ENCODE measurements around the gene BLOC1S5.
"Not testable (repeated sequence)": the region's sequence is repeated elsewhere in the genome, so short reads cannot be mapped to it uniquely, and the experiment has no call there.

BLOC1S5 gene

GRCh38 chr6:8041913-8042583 is 22.1 kb downstream of the BLOC1S5 start:
- no peak for TF ChIP-seq CTCF (conservative IDR thresholded peaks at IDR 0.05)
- no peak overlapping the region for H3K27ac ChIP-seq

DNA sequence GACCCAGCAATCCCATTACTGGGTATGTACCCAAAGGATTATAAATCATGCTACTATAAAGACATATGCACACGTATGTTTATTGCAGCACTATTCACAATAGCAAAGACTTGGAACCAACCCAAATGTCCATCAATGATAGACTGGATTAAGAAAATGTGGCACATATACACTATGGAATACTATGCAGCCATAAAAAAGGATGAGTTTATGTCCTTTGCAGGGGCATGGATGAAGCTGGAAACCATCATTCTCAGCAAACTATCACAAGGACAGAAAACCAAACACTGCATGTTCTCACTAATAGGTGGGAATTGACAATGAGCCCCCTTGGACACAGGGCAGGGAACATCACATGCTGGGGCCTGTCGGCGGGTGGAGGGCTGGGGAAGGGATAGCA is 30.1 kb downstream of the BLOC1S5 start:
- not testable (repeated sequence) for H3K27ac ChIP-seq

DNA sequence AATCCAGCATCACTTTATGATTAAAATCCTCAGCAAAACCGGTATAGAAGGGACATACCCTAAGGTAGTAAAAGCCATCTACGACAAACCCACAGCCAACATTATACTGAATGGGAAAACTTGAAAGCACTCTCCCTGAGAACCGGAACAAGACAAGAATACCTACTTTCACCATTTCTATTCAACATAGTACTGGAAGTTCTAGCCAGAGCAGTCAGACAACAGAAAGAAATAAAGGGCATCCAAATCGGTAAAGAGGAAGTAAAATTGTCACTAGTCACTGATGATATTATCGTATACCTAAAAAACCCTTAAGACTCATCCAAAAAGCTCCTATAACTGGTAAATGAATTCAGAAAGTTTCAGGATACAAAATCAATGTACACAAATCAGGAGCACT is 33.3 kb downstream of the BLOC1S5 start:
- TF ChIP-seq CTCF (conservative IDR thresholded peaks at IDR 0.05) = no peak

DNA sequence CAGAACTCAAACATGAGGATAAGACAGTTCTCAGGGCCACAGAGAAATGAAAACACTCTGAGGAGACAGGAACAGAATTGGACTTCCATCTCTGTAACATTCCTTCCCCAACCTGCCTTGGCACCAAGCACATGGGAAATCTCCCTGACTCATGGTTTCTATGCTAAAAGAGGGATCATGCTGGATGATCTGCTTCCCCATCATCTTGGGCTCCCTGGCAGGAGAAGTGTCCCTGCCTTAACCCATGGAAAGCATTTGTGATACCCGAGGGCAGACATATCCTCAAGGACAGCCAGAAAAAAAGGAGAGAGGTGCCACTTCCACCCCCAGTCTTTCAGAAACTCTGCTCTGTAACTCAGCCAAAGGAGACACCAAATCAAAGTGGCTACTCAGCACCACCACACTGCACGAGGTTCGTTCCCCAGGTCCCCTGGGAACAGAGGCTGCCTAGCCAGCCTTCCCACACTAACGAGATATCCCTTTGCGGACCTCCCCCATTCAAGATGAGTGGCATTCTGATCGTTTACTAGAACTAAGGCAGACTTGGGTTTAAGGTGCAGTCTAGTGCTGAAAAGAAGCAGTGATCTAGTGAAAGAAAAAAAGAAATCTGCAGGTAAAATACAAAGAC is 34.8 kb downstream of the BLOC1S5 start:
- H3K27ac ChIP-seq = no peak overlapping the region

More for the DNA sequence above, 33.3 kb downstream of the BLOC1S5 start:
- H3K27ac ChIP-seq = no peak overlapping the region

GRCh38 chr6:8027965-8028651 is 36.1 kb downstream of the BLOC1S5 start:
- TF ChIP-seq CTCF (conservative IDR thresholded peaks at IDR 0.05) = no peak
- H3K27ac ChIP-seq = no peak overlapping the region

More for the DNA sequence above, 34.8 kb downstream of the BLOC1S5 start:
- no peak for TF ChIP-seq CTCF (conservative IDR thresholded peaks at IDR 0.05)

- no peak for TF ChIP-seq CTCF (conservative IDR thresholded peaks at IDR 0.05)
- no peak overlapping the region for H3K27ac ChIP-seq
Observed at GRCh38 chr6:8026800-8027199, 37.4 kb downstream of the BLOC1S5 start.

GRCh38 chr6:8025191-8025590 is 39.0 kb downstream of the BLOC1S5 start:
- H3K27ac ChIP-seq = no peak overlapping the region
- no peak for TF ChIP-seq CTCF (conservative IDR thresholded peaks at IDR 0.05)

- H3K27ac ChIP-seq = no peak overlapping the region
- TF ChIP-seq CTCF (conservative IDR thresholded peaks at IDR 0.05) = no peak
Observed at GRCh38 chr6:8023638-8024037, 40.6 kb downstream of the BLOC1S5 start.
